ENCODE results near the gene RBPJL.

DNA sequence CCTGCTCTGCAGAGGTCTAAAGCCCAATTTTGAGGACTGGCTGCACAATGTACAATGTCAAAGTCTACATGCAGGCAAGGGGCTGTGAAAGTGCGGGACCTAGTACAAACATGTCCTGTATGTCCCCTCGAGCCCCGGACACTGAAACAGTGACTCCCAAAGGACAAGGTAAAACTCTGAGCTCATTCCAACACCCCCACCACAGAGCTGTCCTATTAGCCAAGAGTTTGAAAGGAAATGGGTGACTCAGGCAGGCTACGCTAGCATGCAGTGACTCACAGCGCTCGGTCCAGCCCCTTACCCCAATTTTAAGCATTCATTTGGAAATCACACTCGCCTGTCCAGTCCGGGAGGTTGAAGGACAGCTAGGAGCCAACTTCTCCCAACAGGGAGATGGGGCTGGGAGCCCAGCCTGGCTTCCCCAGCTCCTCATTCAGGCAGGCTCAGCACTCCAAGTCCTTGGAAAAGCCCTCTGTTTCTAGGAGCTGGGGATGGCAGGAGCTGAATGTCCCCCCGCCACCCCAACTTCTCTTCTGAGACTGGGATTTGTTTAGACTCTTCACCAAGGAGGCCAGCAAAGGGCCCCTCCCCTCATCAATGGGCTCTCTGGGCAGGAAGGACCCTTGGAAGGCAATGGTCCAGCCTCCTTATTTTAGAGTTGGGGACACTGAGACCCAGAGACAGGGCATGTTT is 37.7 kb downstream of the RBPJL start:
- TF ChIP-seq FOXK2 (IDR thresholded peaks at IDR 0.05) = no peak
- no peak for TF ChIP-seq HDGF (IDR thresholded peaks at IDR 0.05; ENCODE audit: borderline replicate concordance)
- no peak for TF ChIP-seq SP1 (IDR thresholded peaks at IDR 0.05)
- TF ChIP-seq FOXA1 (IDR thresholded peaks at IDR 0.05) = no peak
- no peak for TF ChIP-seq ELF4 (IDR thresholded peaks at IDR 0.05)
- TF ChIP-seq TARDBP (IDR thresholded peaks at IDR 0.05) = no peak

Measured in HEK293T (cell line).